ENCODE results near the gene ATG101.

The ATG101 gene

GRCh38 chr12:52074971-52075724 lies 5.4 kb downstream of the ATG101 start (continued):
- TF ChIP-seq CSRNP3 (CRISPR knock-in tag; IDR thresholded peaks at IDR 0.05) (no peak), ZNF8 (CRISPR knock-in tag; IDR thresholded peaks at IDR 0.05) (no peak), ZC3H10 (CRISPR knock-in tag; IDR thresholded peaks at IDR 0.05) (no peak), OSR1 (CRISPR knock-in tag; IDR thresholded peaks at IDR 0.05) (no peak), SNAI2 (CRISPR knock-in tag; IDR thresholded peaks at IDR 0.05) (no peak)

DNA sequence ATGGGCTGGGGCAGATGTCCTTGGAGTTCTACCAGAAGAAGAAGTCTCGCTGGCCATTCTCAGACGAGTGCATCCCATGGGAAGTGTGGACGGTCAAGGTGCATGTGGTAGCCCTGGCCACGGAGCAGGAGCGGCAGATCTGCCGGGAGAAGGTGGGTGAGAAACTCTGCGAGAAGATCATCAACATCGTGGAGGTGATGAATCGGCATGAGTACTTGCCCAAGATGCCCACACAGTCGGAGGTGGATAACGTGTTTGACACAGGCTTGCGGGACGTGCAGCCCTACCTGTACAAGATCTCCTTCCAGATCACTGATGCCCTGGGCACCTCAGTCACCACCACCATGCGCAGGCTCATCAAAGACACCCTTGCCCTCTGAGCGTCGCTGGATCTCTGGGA lies 7.0 kb downstream of the ATG101 start:
- no peak for ATAC-seq

GRCh38 chr12:52078276-52078675 lies 8.5 kb downstream of the ATG101 start:
- no peak for ATAC-seq

More for the DNA sequence above, 7.0 kb downstream of the ATG101 start:
- TF ChIP-seq ZNF8 (CRISPR knock-in tag; IDR thresholded peaks at IDR 0.05) (no peak), ZNF565 (CRISPR knock-in tag; conservative IDR thresholded peaks at IDR 0.05; ENCODE audit: low read depth) (no peak), RARB (CRISPR knock-in tag; IDR thresholded peaks at IDR 0.05) (no peak), ISL1 (CRISPR knock-in tag; IDR thresholded peaks at IDR 0.05) (no peak), CSDC2 (CRISPR knock-in tag; IDR thresholded peaks at IDR 0.05) (no peak), TCF4 (CRISPR knock-in tag; IDR thresholded peaks at IDR 0.05; ENCODE audit: borderline replicate concordance) (no peak), ARNTL (CRISPR knock-in tag; IDR thresholded peaks at IDR 0.05; ENCODE audit: borderline replicate concordance, low read depth) (no peak)

DNA sequence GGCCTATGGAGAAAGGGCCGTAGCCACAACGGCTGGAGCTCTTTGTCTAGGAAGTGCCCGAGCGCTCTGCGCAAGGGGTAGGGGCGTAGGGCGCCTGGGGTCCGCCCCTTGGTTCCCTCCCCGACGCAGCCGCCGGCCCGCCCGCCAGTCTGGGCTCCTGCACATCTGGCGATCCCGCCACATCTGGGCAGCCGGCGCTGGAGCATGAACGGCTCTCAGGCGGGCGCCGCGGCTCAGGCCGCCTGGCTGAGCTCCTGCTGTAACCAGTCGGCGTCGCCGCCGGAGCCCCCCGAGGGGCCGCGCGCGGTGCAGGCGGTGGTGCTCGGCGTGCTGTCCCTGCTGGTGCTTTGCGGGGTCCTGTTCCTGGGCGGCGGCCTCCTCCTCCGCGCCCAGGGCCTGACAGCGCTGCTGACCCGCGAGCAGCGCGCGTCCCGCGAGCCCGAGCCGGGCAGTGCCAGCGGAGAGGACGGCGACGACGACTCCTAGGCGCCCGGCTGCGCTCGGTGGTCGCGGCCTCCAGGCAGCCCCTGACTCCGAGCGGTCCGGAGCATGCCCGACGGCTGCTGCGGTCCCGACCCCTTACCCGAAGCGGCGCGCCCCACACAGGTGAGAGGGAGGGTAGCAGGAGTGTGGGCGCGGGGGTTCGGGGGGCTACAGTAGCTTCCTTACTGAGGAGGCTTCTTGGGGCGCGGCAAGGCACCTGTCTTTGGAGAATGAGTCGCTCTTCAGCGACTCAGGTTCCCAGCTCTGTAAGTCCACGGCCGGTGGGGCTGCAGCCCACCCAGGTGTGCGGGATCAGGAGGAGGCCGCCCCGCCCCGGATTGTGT lies 10.0 kb downstream of the ATG101 start, which contains the start of gene SMIM41:
TSS of gene SMIM41 (plus strand) at position 129 of the 827 bp plus-strand sequence. CDS start at position 205, 76 bp downstream.
- ATAC-seq, result no peak
- no peak for TF ChIP-seq ARNTL (CRISPR knock-in tag; IDR thresholded peaks at IDR 0.05; ENCODE audit: borderline replicate concordance, low read depth)
- TF ChIP-seq ZNF565 (CRISPR knock-in tag; conservative IDR thresholded peaks at IDR 0.05; ENCODE audit: low read depth), result no peak
- TF ChIP-seq SNAI2 (CRISPR knock-in tag; IDR thresholded peaks at IDR 0.05), result no peak
- TF ChIP-seq, protein P1, sequence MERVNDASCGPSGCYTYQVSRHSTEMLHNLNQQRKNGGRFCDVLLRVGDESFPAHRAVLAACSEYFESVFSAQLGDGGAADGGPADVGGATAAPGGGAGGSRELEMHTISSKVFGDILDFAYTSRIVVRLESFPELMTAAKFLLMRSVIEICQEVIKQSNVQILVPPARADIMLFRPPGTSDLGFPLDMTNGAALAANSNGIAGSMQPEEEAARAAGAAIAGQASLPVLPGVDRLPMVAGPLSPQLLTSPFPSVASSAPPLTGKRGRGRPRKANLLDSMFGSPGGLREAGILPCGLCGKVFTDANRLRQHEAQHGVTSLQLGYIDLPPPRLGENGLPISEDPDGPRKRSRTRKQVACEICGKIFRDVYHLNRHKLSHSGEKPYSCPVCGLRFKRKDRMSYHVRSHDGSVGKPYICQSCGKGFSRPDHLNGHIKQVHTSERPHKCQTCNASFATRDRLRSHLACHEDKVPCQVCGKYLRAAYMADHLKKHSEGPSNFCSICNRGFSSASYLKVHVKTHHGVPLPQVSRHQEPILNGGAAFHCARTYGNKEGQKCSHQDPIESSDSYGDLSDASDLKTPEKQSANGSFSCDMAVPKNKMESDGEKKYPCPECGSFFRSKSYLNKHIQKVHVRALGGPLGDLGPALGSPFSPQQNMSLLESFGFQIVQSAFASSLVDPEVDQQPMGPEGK (CRISPR knock-in tag; IDR thresholded peaks at IDR 0.05; ENCODE audit: borderline replicate concordance), result no peak
- no peak for TF ChIP-seq CSRNP3 (CRISPR knock-in tag; IDR thresholded peaks at IDR 0.05)
- TF ChIP-seq RARB (CRISPR knock-in tag; IDR thresholded peaks at IDR 0.05), result no peak
- TF ChIP-seq ZNF8 (CRISPR knock-in tag; IDR thresholded peaks at IDR 0.05), result no peak
- no peak for TF ChIP-seq BACH2 (CRISPR knock-in tag; IDR thresholded peaks at IDR 0.05; ENCODE audit: borderline replicate concordance)
- no peak for TF ChIP-seq ZNF70 (CRISPR knock-in tag; IDR thresholded peaks at IDR 0.05)
- no peak for TF ChIP-seq TOX (CRISPR knock-in tag; IDR thresholded peaks at IDR 0.05; ENCODE audit: borderline replicate concordance)
- no peak for TF ChIP-seq PPARA (CRISPR knock-in tag; IDR thresholded peaks at IDR 0.05; ENCODE audit: borderline replicate concordance)

More at GRCh38 chr12:52078276-52078675, 8.5 kb downstream of the ATG101 start:
- TF ChIP-seq, protein P1 (CRISPR knock-in tag; IDR thresholded peaks at IDR 0.05; ENCODE audit: borderline replicate concordance), result no peak
- no peak for TF ChIP-seq SNAI2 (CRISPR knock-in tag; IDR thresholded peaks at IDR 0.05)
- TF ChIP-seq ISL1 (CRISPR knock-in tag; IDR thresholded peaks at IDR 0.05), result no peak
- TF ChIP-seq ZNF8 (CRISPR knock-in tag; IDR thresholded peaks at IDR 0.05), result no peak
- no peak for TF ChIP-seq CSRNP3 (CRISPR knock-in tag; IDR thresholded peaks at IDR 0.05)
- no peak for TF ChIP-seq TCF4 (CRISPR knock-in tag; IDR thresholded peaks at IDR 0.05; ENCODE audit: borderline replicate concordance)
- TF ChIP-seq GLIS3 (CRISPR knock-in tag; IDR thresholded peaks at IDR 0.05), result no peak
- no peak for TF ChIP-seq ESRRG (CRISPR knock-in tag; IDR thresholded peaks at IDR 0.05)
- no peak for TF ChIP-seq BACH2 (CRISPR knock-in tag; IDR thresholded peaks at IDR 0.05; ENCODE audit: borderline replicate concordance)
- TF ChIP-seq ARNTL (CRISPR knock-in tag; IDR thresholded peaks at IDR 0.05; ENCODE audit: borderline replicate concordance, low read depth), result no peak
- no peak for TF ChIP-seq CSDC2 (CRISPR knock-in tag; IDR thresholded peaks at IDR 0.05)
- no peak for TF ChIP-seq CREB5 (CRISPR knock-in tag; IDR thresholded peaks at IDR 0.05; ENCODE audit: low read depth)
